Measurements from ENCODE around the gene ZDHHC8. TPM values are rescaled to one million over a fixed set of nuclear protein-coding genes. Genes with fewer than 3 reads are reported as not detected.

The ZDHHC8 gene
- total and polyA plus RNA-seq, 2 donors, result 3.5 to 38.8 TPM

DNA sequence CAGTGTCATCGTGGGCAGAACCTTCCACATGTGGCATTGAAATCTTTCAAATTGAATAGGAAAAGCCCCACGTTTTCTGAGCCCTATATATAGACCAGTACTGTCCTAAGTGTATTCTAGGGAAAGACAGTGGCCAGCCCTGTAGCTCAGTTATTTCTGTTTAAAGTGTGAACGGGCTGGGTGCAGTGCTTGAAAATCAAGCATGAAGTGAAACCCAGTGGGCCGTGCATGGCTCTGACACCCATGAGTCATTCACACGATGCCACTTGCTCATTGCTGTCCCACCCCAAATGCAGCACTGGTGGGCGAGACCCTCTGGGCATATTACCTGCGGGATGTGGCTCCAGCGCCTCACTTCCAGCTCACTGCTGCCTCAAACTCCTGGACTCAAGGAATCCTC is 49.0 kb downstream of the ZDHHC8 start:
- Histone ChIP-seq H3K4me1 (ENCODE audit: insufficient read depth) (no peaks in the 10 kb centered on the region), H3K27ac (ENCODE audit: low read depth) (no peak overlapping the region), H3K4me3 (ENCODE audit: low read depth, low read length) (no peak overlapping the region), H3K36me3 (ENCODE audit: insufficient read depth) (no peaks in the 10 kb centered on the region)
- DNase-seq (ENCODE audit: extremely low spot score), result no peak
- 85% methylated on average over 8 of the region's 8 CpGs for WGBS

DNA sequence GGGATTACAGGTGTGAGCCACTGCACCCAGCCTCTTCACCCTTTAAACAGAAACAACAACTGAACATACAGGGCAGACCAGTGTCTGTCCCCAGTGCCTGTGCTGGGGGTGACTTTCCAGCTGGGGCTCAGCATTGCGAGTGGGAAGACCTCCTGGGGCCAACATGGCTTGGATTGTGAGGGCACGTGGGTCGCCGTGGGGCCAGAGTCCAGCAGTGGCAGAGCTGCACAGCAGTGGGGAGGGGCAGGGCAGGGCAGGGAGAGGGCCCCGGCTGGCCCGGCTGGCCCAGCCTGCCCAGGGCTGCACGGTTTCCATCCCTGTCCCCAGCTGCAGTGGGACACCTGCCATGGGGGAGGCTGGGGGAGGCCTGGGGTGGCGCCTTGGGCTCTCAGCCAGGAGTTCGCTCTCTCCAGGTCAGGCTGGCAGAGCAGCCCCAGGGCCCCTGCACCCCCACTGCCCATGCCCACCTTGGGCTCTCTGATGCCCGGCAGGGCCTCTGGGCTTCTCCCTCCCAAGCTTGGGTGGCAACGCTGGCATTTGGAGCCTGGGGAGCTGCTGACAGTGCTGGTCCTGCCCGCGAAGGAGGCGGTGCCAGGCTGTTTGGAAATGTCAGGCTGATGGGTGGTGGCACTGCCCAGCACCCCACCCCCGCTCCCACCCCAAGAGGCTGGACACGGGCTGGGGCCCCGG is 49.7 kb downstream of the ZDHHC8 start:
- H3K27ac ChIP-seq (ENCODE audit: low read depth), result no peak overlapping the region
- DNase-seq (ENCODE audit: extremely low spot score), result no peak
- H3K36me3 ChIP-seq (ENCODE audit: insufficient read depth), result no peaks in the 10 kb centered on the region
- 82% methylated on average over 17 of the region's 17 CpGs for WGBS
- no peaks in the 10 kb centered on the region for H3K4me1 ChIP-seq (ENCODE audit: insufficient read depth)
- no peak overlapping the region for H3K4me3 ChIP-seq (ENCODE audit: low read depth, low read length)

DNA sequence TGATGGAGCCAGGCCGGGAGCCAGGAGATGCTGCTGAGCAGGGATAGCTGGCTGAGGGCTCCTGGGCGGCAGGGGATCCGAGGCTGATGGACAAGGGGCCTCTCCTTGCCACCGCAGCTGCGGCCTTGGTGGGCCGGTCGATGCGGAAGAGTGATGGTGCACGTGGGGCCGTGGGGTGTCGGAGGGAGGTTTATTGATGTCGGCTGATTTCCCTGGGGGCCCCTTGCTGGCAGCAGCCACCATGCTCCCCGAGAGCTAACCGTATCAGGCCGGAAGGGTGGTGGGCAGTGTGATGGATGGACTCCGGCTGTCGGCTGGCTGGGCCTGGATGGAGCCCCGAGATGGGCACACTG is 50.3 kb downstream of the ZDHHC8 start:
- 71% methylated on average over 18 of the region's 18 CpGs for WGBS
- H3K27ac ChIP-seq (ENCODE audit: low read depth), result no peak overlapping the region
- no peak for DNase-seq (ENCODE audit: extremely low spot score)

DNA sequence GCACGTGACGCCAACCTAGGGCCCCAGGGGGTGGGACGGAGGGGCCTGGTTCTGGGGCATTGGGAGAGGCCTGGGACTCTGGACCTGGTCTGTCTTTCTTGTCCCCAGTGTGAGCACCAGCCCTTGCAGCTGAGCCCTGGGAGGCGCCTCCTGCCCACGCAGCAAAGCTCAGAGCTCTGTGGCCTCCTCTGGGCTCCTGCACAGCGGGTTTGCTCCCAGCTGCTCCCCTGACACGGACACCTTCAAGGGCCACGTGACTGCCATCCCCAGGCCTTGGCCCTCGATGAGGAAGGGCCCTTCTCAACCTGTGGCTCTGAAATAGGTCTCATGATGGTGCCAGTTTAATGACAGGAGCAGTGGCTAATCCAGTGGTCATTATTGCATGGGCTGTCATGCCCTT is 50.8 kb downstream of the ZDHHC8 start:
- WGBS, result 89% methylated on average over 9 of the region's 9 CpGs
- no peaks in the 10 kb centered on the region for H3K36me3 ChIP-seq (ENCODE audit: insufficient read depth)
- no peak overlapping the region for H3K27ac ChIP-seq (ENCODE audit: low read depth)
- no peak overlapping the region for H3K4me3 ChIP-seq (ENCODE audit: low read depth, low read length)
- no peaks in the 10 kb centered on the region for H3K4me1 ChIP-seq (ENCODE audit: insufficient read depth)
- no peak for DNase-seq (ENCODE audit: extremely low spot score)

More for the DNA sequence above, 50.3 kb downstream of the ZDHHC8 start:
- H3K4me1 ChIP-seq (ENCODE audit: insufficient read depth), result no peaks in the 10 kb centered on the region
- no peak overlapping the region for H3K4me3 ChIP-seq (ENCODE audit: low read depth, low read length)
- H3K36me3 ChIP-seq (ENCODE audit: insufficient read depth), result no peaks in the 10 kb centered on the region

DNA sequence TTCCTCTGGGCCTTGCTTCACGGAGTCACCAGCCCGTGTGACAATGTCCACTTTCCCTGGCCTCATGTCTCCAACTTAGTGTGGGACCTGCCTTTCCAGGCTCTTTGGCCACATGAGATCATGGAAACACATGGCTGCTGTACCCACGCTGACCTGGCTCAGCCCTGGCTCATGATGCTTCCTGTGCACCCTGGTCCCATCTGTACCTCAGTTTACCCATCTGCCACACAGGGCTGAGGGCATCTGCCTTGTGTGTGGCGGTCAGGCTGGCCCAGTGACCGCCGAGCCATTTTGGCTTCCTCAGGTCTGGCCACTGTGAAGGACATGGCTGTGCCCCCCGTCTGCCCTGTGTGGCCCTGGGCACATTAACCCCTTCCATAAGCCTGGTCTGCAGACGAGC is 51.5 kb downstream of the ZDHHC8 start:
- no peaks in the 10 kb centered on the region for H3K36me3 ChIP-seq (ENCODE audit: insufficient read depth)
- WGBS, result 93% methylated on average over 8 of the region's 8 CpGs
- H3K4me1 ChIP-seq (ENCODE audit: insufficient read depth), result no peaks in the 10 kb centered on the region
- no peak overlapping the region for H3K27ac ChIP-seq (ENCODE audit: low read depth)
- no peak for DNase-seq (ENCODE audit: extremely low spot score)
- no peak overlapping the region for H3K4me3 ChIP-seq (ENCODE audit: low read depth, low read length)

DNA sequence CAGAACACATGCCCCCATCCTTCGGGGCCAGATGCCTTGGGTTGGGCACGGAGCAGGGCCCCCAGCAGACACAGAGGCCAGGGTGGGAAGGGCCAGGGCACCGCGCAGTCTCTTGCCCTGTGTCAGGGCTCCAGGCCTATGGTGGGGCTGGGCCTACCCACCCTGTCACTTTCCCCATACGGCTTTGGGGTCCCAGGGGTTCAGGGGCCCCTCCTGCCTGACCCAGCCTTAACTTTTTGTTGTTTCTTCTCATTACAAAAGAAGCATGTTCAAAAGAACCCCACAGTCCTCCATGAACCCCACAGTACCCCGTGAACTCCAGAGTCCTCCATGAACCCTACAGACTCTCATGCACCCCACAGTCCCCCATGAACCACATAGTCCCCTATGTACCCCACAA is 52.2 kb downstream of the ZDHHC8 start:
- H3K4me1 ChIP-seq (ENCODE audit: insufficient read depth), result no peaks in the 10 kb centered on the region
- no peak overlapping the region for H3K27ac ChIP-seq (ENCODE audit: low read depth)
- 76% methylated on average over 6 of the region's 6 CpGs for WGBS
- no peaks in the 10 kb centered on the region for H3K36me3 ChIP-seq (ENCODE audit: insufficient read depth)
- DNase-seq (ENCODE audit: extremely low spot score), result no peak
- H3K4me3 ChIP-seq (ENCODE audit: low read depth, low read length), result no peak overlapping the region

DNA sequence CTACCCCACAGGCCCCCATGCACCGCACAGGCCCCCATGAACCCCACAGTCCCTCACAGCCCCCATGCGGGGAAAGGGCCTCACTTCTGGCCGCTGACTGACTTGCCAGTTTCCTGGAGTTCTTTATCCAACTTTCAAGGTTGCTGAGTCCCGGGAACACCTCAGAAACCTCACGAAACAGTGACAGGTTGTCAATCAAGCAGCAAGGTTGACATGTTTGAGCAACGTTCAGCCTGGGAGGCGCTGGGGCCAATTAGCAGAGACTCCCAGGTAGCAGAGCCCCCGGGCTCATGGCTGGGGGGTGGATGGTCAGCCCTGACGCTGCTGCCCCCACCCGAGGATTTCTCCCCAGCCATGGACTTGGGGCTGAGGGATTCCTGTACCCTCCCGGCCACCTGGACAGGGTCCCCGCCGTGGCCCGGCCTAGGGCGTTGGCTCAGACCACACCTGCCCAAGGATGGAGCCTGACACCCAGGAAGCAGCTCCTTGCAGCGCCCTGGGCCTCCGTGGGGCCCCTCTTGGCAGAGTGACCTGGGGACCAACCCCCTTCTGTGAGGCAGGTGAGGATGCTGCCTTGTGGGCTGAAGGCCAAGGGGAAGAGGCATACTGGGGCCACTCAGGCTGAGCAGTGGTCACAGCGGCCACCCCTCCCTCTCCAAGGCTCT is 53.0 kb downstream of the ZDHHC8 start:
- DNase-seq (ENCODE audit: extremely low spot score), result no peak
- 81% methylated on average over 18 of the region's 18 CpGs for WGBS
- no peaks in the 10 kb centered on the region for H3K36me3 ChIP-seq (ENCODE audit: insufficient read depth)

DNA sequence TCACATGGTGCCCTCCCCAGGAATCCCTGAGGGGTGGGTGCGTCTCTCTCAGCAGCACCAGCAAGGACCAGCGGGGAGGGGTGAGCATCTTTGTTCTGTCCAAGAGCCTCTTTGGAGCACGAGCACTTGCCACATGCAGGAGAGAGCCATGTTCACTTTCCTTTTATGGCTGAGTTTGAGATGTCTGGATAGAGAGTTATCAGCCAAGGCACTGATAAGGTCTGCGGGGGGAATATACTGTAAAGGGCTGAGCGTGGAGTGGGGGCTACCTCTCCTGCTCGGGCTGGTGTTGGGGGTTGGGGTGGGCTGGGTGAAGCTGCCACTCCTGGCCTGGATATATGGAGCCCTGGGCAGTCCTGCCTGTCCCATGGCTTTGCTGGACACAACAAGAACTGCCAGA is 54.1 kb downstream of the ZDHHC8 start:
- Histone ChIP-seq H3K27ac (ENCODE audit: low read depth) (no peak overlapping the region), H3K4me3 (ENCODE audit: low read depth, low read length) (no peak overlapping the region), H3K36me3 (ENCODE audit: insufficient read depth) (no peaks in the 10 kb centered on the region), H3K4me1 (ENCODE audit: insufficient read depth) (no peaks in the 10 kb centered on the region)
- WGBS, result 55% methylated on average over 6 of the region's 6 CpGs
- DNase-seq (ENCODE audit: extremely low spot score), result no peak

More for the DNA sequence above, 53.0 kb downstream of the ZDHHC8 start:
- H3K4me1 ChIP-seq (ENCODE audit: insufficient read depth), result no peaks in the 10 kb centered on the region
- H3K27ac ChIP-seq (ENCODE audit: low read depth), result no peak overlapping the region
- H3K4me3 ChIP-seq (ENCODE audit: low read depth, low read length), result no peak overlapping the region

DNA sequence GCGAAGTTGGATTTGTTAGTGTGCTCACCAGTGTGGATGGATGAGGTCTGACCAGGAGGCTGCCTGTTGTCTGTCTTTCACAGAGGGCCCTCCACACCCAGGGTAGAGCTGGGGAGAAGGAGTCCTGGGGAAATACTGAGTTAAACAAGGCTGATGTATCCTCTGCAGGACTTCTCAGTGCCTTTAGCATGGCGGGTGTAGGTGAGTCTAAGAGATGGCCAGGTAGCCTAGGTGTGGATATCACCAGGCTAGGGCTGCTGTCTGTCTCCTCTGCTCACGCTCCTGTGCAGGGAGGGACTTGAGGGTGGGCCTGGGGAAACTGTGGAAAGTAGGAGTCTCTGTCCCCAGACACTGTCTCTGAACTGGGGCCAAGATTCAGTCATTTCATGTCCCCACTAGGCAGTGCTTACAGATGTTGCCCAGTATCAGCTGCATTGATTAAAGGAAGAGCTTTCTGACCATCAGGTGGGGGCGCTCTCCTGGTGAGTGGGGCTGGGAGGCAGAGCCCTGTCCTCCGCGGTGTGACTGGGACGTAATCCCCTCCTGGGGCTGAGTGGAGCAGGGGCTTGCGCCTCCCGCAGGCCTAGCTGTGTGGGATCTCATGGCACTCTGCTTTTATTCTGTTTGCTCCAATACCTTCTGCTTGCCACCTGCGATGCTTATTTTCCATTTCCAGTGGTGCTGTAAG is 54.7 kb downstream of the ZDHHC8 start:
- no peak overlapping the region for H3K4me3 ChIP-seq (ENCODE audit: low read depth, low read length)
- H3K36me3 ChIP-seq (ENCODE audit: insufficient read depth), result no peaks in the 10 kb centered on the region
- DNase-seq (ENCODE audit: extremely low spot score), result no peak
- no peak overlapping the region for H3K27ac ChIP-seq (ENCODE audit: low read depth)
- 60% methylated on average over 10 of the region's 10 CpGs for WGBS
- H3K4me1 ChIP-seq (ENCODE audit: insufficient read depth), result no peaks in the 10 kb centered on the region

DNA sequence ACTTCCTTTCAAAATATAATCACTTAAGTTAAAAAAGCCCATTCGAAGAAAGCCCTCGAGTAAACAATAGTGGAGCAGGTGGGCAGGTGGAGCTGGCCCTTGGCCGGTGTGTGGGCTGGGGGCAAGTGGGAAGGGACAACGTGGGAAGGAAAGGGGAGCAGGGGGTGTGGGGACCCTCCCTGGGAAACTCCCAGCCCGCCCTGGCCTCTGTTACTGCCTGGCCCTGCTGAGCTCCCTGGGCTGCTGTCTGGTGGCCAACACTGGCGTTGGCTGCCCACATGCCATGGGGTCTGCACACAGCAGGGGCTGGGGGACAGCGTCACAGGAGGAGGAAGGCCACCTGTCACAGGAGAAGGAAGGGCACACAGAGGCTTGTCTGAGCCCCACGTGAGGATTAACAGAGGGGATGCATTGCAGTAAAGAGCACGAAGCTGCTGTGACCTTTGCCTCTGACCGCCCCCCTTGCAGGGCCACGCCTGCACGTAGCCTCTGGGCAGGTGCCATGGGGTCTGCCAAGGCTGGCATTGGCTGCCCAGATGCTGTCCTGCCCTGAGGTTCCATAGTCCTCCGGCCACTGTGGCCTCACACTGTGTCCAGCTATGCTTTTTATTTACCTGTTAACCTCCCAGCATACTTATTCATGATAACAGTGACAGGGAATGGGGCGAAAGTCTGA is 55.4 kb downstream of the ZDHHC8 start:
- no peak for DNase-seq (ENCODE audit: extremely low spot score)
- no peaks in the 10 kb centered on the region for H3K4me1 ChIP-seq (ENCODE audit: insufficient read depth)
- WGBS, result 67% methylated on average over 14 of the region's 14 CpGs
- no peaks in the 10 kb centered on the region for H3K36me3 ChIP-seq (ENCODE audit: insufficient read depth)
- H3K4me3 ChIP-seq (ENCODE audit: low read depth, low read length), result no peak overlapping the region
- no peak overlapping the region for H3K27ac ChIP-seq (ENCODE audit: low read depth)

DNA sequence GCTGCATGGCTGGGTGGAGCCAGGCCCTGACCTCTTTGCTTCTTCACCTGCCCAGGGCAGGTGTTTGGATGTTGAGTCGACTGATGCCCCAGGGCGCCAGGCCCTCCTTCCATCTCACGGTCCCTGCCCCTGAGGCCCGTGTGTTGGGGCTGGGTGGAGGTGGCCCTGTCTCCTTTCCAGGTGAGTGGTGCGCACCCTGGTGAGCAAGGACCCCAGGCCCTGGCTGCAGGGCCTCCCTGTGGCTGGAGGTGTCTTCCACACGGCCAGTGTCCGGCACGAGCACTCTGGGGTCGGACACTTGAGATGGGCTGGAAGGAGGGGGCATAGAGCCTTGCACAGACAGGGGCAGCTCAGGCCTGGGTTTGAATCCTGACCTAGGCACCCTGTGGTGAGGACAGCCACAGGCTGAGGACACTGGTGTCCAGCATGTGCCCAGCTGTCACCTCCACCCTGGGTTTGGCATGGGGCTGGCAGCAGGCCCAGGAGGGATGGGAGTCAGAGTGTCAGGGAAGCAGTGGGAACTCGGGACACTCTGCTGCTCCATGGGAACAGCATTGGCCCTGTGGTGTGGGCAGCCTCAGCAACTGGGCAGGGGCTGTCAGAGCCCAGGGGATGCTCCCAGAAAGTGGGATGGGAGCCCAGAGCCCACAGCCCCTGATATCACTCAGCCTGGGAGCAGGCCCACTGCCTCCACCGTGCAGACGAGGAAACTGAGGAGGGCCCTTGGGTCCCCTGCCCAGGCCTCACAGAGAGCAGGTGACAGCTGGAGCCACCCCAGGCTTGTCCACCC is 56.4 kb downstream of the ZDHHC8 start:
- Histone ChIP-seq H3K27ac (ENCODE audit: low read depth) (no peak overlapping the region), H3K36me3 (ENCODE audit: insufficient read depth) (no peaks in the 10 kb centered on the region), H3K4me1 (ENCODE audit: insufficient read depth) (no peaks in the 10 kb centered on the region), H3K4me3 (ENCODE audit: low read depth, low read length) (no peak overlapping the region)
- no peak for DNase-seq (ENCODE audit: extremely low spot score)
- WGBS, result 93% methylated on average over 12 of the region's 12 CpGs

DNA sequence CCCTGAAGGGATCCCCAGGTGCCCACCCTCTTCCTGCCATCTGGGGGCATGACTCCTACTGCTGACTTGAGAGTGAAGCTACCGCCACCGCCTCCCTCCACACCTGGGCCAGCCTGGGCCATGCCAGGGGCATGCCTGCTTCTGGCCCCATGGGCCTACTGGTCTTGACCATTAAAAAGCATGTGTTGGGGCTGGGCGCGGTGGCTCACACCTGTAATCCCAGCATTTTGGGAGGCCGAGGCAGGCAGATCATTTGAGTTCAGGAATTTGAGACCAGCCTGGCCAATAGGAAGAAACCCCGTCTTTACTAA is 56.9 kb downstream of the ZDHHC8 start:
- no peak overlapping the region for H3K27ac ChIP-seq (ENCODE audit: low read depth)
- 96% methylated on average over 6 of the region's 6 CpGs for WGBS

DNA sequence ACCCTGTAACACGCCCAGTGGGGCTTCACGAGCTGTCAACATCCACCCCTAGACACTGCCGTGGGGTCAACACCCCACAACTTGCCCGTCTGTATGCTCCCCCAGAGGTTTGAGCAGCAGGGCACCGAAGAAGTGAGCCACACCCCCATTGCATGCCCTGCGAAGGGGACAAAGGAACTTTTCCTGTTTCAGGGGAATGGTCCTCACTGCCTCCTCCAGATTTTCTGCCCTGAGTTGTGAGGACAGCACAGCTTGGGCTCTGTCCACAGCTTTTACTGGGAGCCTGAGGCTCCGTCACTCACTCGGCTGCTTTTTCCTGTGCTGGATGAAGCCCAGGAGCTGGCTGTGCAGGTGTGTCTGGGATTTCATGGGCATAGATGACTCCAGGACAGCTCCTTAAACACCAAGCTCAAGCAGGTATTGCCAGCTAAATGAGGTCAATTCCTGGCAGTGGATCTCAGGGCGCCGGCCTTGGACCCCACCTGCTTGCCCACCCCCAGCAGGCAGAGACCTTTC is 59.5 kb downstream of the ZDHHC8 start:
- no peak overlapping the region for H3K27ac ChIP-seq (ENCODE audit: low read depth)
- no peak for DNase-seq (ENCODE audit: extremely low spot score)
- H3K36me3 ChIP-seq (ENCODE audit: insufficient read depth), result no peaks in the 10 kb centered on the region
- H3K4me1 ChIP-seq (ENCODE audit: insufficient read depth), result no peaks in the 10 kb centered on the region
- 77% methylated on average over 10 of the region's 10 CpGs for WGBS
- no peak overlapping the region for H3K4me3 ChIP-seq (ENCODE audit: low read depth, low read length)

More for the DNA sequence above, 56.9 kb downstream of the ZDHHC8 start:
- Histone ChIP-seq H3K36me3 (ENCODE audit: insufficient read depth) (no peaks in the 10 kb centered on the region), H3K4me1 (ENCODE audit: insufficient read depth) (no peaks in the 10 kb centered on the region), H3K4me3 (ENCODE audit: low read depth, low read length) (no peak overlapping the region)
- no peak for DNase-seq (ENCODE audit: extremely low spot score)
